A673 (cell line): ENCODE data around the gene IMPDH1. TPM values are rescaled to one million over a fixed set of nuclear protein-coding genes. Genes with fewer than 3 reads are reported as not detected.

Source experiments
- BruUV-seq: library from RNA; stranded (reverse); fragments of 400-500 nt; replicated peaks from 2 replicates; lab custom pipeline; 2021; lab: Mats Ljungman, UMichigan
- CTCF ChIA-PET: fragments of 300-600 bp; sonication (Branson Sonifier 250); formaldehyde crosslinking; loops from one replicate; lab custom pipeline; 2022; ENCODE audit warnings: antibody characterized with exemption; lab: Charles Lee
- POLR2A ChIA-PET: fragments of 300-600 bp; sonication (Branson Sonifier 250); formaldehyde crosslinking; loops from one replicate; lab custom pipeline; 2022; ENCODE audit warnings: antibody characterized with exemption; ENCODE audit not compliant: low non-redundant PET; lab: Charles Lee
- DNase-seq: peaks from one replicate; pipeline ENCODE4 v3.0.0-alpha.2; 2015; ENCODE audit warnings: low spot score
- H3K27ac ChIP-seq: fragments of 200-600 bp; sonication (generic); 2 replicates; pipeline ENCODE4 v1.5.1; 2016; ENCODE audit warnings: mixed run types, low read depth, mild to moderate bottlenecking, mixed read lengths, antibody characterized with exemption, low read length; ENCODE audit not compliant: poor library complexity, severe bottlenecking
- H3K27me3 ChIP-seq: fragments of 200-600 bp; sonication (generic); replicated peaks from 2 replicates; pipeline ENCODE4 v1.6.1; 2017; ENCODE audit warnings: mixed run types, low read depth, mild to moderate bottlenecking, mixed read lengths, antibody characterized with exemption, low read length; ENCODE audit not compliant: insufficient read depth, poor library complexity
- H3K36me3 ChIP-seq: fragments of 200-600 bp; sonication (generic); 2 replicates; pipeline ENCODE4 v1.6.1; 2016; ENCODE audit warnings: mixed run types, mild to moderate bottlenecking, mixed read lengths, antibody characterized with exemption, low read length; ENCODE audit not compliant: insufficient read depth, poor library complexity, severe bottlenecking
- H3K4me1 ChIP-seq: fragments of 200-600 bp; sonication (generic); 2 replicates; pipeline ENCODE4 v1.6.1; 2017; ENCODE audit warnings: mixed run types, mild to moderate bottlenecking, mixed read lengths, antibody characterized with exemption, low read length; ENCODE audit not compliant: insufficient read depth, poor library complexity, severe bottlenecking
- H3K4me3 ChIP-seq: fragments of 200-600 bp; sonication (generic); 2 replicates; pipeline ENCODE4 v1.5.1; 2016; ENCODE audit warnings: low read depth, mixed run types, mild to moderate bottlenecking, mixed read lengths, low read length; ENCODE audit not compliant: poor library complexity, severe bottlenecking
- H3K9me3 ChIP-seq: fragments of 200-600 bp; sonication (generic); 2 replicates; pipeline ENCODE4 v1.6.1; 2016; ENCODE audit warnings: mixed run types, low read depth, mild to moderate bottlenecking, mixed read lengths, antibody characterized with exemption, low read length; ENCODE audit not compliant: poor library complexity, severe bottlenecking
- EZH2 ChIP-seq: fragments of 200-600 bp; sonication (generic); IDR thresholded peaks from 2 replicates; pipeline ENCODE4 v1.6.1; 2017; ENCODE audit warnings: borderline replicate concordance, low read depth, mild to moderate bottlenecking, mixed read lengths, antibody characterized with exemption, low read length; ENCODE audit not compliant: poor library complexity, severe bottlenecking
- intact Hi-C: fragments of 100-400 bp; cut with micrococcal nuclease; formaldehyde crosslinking; loops from one replicate; pipeline ENCODE4 v1.10.0; 2022; ENCODE audit not compliant: unreplicated experiment
- total RNA-seq: library from RNA; stranded (reverse); gene quantifications from 2 replicates; pipeline ENCODE4 v1.2.3, GENCODE V29; 2021
- TF ChIP-seq, protein P1 (sequence below): fragments of 300-800, 200-600 bp; sonication (generic); conservative IDR thresholded peaks from 2 replicates; pipeline ENCODE4 v1.5.1; 2017; ENCODE audit warnings: low read depth, mild to moderate bottlenecking, antibody characterized with exemption, low read length, moderate library complexity, mixed read lengths

IMPDH1 gene
- total RNA-seq, 1 experiment from 2014 or later: 92.6 TPM

GRCh38 chr7:128431221-128431620 lies 21.4 kb upstream of the IMPDH1 start:
- no peak overlapping the region for H3K4me3 ChIP-seq
- no peak for TF ChIP-seq EZH2
- TF ChIP-seq, protein P1, sequence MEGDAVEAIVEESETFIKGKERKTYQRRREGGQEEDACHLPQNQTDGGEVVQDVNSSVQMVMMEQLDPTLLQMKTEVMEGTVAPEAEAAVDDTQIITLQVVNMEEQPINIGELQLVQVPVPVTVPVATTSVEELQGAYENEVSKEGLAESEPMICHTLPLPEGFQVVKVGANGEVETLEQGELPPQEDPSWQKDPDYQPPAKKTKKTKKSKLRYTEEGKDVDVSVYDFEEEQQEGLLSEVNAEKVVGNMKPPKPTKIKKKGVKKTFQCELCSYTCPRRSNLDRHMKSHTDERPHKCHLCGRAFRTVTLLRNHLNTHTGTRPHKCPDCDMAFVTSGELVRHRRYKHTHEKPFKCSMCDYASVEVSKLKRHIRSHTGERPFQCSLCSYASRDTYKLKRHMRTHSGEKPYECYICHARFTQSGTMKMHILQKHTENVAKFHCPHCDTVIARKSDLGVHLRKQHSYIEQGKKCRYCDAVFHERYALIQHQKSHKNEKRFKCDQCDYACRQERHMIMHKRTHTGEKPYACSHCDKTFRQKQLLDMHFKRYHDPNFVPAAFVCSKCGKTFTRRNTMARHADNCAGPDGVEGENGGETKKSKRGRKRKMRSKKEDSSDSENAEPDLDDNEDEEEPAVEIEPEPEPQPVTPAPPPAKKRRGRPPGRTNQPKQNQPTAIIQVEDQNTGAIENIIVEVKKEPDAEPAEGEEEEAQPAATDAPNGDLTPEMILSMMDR: no peak
- no peak overlapping the region for H3K27ac ChIP-seq
- no TSS peak for BruUV-seq
- H3K9me3 ChIP-seq: no peaks in the 10 kb centered on the region
- H3K36me3 ChIP-seq: no peaks in the 10 kb centered on the region
- CTCF ChIA-PET: no interaction called here
- no peaks in the 10 kb centered on the region for H3K27me3 ChIP-seq
- DNase-seq: no peak
- intact Hi-C loops: no loop called here
- H3K4me1 ChIP-seq: no peaks in the 10 kb centered on the region
- POLR2A ChIA-PET: no interaction called here

GRCh38 chr7:128430207-128430606 lies 20.4 kb upstream of the IMPDH1 start:
- no peak for DNase-seq
- Histone ChIP-seq H3K36me3 (no peaks in the 10 kb centered on the region), H3K4me3 (no peak overlapping the region), H3K27me3 (no peaks in the 10 kb centered on the region), H3K27ac (no peak overlapping the region), H3K9me3 (no peaks in the 10 kb centered on the region), H3K4me1 (no peaks in the 10 kb centered on the region)
- ChIA-PET CTCF (no interaction called here), POLR2A (no interaction called here)
- TF ChIP-seq, protein P1: 0 out of 2 replicates have a peak, but pooled peaks have one; percentile 13
- TF ChIP-seq EZH2: no peak
- BruUV-seq: no TSS peak
- intact Hi-C loops: no loop called here

- H3K27ac ChIP-seq: no peak overlapping the region
- no peaks in the 10 kb centered on the region for H3K4me1 ChIP-seq
- intact Hi-C loops: loop anchor here (1.0 to 10.0 kb wide), 4 partner anchors 32 to 785 kb away; partner anchors contain the start of gene GARIN1A
- H3K4me3 ChIP-seq: no peak overlapping the region
- CTCF ChIA-PET: interaction anchor here (0.5 to 1.6 kb wide), 15 partner anchors 8 to 787 kb away, joined by 3 to 27 read pairs (median 4); partner anchors contain the start of gene METTL2B
- DNase-seq: peak; percentile 78
- no TSS peak for BruUV-seq
- POLR2A ChIA-PET: no interaction called here
- TF ChIP-seq, protein P1: peak; percentile 65
- no peak for TF ChIP-seq EZH2
- no peaks in the 10 kb centered on the region for H3K9me3 ChIP-seq
- no peaks in the 10 kb centered on the region for H3K27me3 ChIP-seq
- H3K36me3 ChIP-seq: no peaks in the 10 kb centered on the region
These were observed 17.6 kb upstream of the IMPDH1 start for GRCh38 chr7:128427289-128427891.
